RWPE1 (cell line): ENCODE results near the gene REV3L.
A peak's percentile ranks its signal among the peaks of the same experiment; 100 is the strongest.

ENCODE experiments used
- CTCF ChIA-PET: fragments of 350-600 bp; sonication (Branson Sonifier 250); formaldehyde crosslinking; extraction: SDS; loops from one replicate; lab custom pipeline; 2021; lab: Yijun Ruan, JAX
- POLR2A ChIA-PET: fragments of 400-600 bp; formaldehyde crosslinking; extraction: SDS; loops from one replicate; lab custom pipeline; 2020; ENCODE audit warnings: antibody characterized with exemption; ENCODE audit not compliant: low non-redundant PET; lab: Yijun Ruan, JAX
- DNase-seq: peaks from one replicate; pipeline ENCODE4 v3.0.0; 2012; ENCODE audit warnings: low spot score
- H3K27ac ChIP-seq: fragments of 450-650 bp; 2 replicates; pipeline ENCODE4 v1.5.1; 2017
- TF ChIP-seq, protein P1 (sequence below): fragments of 450-650 bp; conservative IDR thresholded peaks from 2 replicates; pipeline ENCODE4 v1.5.1; 2017; ENCODE audit warnings: low read depth, mild to moderate bottlenecking

The REV3L gene, protein sequence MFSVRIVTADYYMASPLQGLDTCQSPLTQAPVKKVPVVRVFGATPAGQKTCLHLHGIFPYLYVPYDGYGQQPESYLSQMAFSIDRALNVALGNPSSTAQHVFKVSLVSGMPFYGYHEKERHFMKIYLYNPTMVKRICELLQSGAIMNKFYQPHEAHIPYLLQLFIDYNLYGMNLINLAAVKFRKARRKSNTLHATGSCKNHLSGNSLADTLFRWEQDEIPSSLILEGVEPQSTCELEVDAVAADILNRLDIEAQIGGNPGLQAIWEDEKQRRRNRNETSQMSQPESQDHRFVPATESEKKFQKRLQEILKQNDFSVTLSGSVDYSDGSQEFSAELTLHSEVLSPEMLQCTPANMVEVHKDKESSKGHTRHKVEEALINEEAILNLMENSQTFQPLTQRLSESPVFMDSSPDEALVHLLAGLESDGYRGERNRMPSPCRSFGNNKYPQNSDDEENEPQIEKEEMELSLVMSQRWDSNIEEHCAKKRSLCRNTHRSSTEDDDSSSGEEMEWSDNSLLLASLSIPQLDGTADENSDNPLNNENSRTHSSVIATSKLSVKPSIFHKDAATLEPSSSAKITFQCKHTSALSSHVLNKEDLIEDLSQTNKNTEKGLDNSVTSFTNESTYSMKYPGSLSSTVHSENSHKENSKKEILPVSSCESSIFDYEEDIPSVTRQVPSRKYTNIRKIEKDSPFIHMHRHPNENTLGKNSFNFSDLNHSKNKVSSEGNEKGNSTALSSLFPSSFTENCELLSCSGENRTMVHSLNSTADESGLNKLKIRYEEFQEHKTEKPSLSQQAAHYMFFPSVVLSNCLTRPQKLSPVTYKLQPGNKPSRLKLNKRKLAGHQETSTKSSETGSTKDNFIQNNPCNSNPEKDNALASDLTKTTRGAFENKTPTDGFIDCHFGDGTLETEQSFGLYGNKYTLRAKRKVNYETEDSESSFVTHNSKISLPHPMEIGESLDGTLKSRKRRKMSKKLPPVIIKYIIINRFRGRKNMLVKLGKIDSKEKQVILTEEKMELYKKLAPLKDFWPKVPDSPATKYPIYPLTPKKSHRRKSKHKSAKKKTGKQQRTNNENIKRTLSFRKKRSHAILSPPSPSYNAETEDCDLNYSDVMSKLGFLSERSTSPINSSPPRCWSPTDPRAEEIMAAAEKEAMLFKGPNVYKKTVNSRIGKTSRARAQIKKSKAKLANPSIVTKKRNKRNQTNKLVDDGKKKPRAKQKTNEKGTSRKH (N-terminal part only)

DNA sequence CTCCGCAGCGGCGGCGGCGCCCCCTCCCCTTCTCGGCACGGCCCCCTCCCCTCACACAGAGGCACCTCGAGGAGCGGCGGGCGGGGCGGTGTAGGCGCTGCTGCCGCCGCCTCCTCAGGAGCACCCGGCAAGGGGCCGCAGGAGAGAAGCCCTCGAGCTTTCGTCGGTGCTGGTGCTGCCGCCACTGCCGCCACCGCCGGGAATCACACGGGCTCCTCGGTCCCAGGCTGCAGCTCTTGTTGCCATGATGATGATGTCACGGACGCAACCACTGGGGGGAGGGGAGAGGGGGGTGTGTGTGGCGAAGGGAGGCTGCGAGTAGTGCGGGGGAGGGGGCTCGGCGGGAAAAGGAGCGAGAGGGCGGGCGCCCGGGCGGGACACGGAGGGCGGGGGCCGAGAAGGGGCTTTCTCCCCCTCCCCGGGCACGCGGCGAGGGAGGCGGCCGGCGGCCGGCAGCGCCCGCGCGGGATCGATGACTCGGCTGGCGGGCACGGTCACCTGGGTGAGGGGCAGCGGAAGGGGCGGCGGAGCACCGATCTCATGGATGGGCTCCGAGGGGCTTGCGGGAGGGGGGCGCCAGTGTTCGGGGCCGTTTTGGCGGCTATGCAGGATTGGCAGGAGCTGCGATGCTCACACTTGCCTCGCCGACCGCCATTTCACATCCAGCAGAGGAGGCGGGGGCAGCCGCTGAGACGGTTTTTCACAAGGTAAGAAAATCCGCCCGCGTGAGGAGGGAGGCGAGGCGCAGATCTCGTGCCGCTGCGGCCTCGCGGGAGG lies at the start of gene REV3L:
REV3L (minus strand) TSS at position 260 of the 777 bp plus-strand sequence. CDS start 330 bp downstream, outside the sequence.
- CTCF ChIA-PET = no interaction called here
- TF ChIP-seq, protein P1, sequence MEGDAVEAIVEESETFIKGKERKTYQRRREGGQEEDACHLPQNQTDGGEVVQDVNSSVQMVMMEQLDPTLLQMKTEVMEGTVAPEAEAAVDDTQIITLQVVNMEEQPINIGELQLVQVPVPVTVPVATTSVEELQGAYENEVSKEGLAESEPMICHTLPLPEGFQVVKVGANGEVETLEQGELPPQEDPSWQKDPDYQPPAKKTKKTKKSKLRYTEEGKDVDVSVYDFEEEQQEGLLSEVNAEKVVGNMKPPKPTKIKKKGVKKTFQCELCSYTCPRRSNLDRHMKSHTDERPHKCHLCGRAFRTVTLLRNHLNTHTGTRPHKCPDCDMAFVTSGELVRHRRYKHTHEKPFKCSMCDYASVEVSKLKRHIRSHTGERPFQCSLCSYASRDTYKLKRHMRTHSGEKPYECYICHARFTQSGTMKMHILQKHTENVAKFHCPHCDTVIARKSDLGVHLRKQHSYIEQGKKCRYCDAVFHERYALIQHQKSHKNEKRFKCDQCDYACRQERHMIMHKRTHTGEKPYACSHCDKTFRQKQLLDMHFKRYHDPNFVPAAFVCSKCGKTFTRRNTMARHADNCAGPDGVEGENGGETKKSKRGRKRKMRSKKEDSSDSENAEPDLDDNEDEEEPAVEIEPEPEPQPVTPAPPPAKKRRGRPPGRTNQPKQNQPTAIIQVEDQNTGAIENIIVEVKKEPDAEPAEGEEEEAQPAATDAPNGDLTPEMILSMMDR = no peak
- peak within 1 kb of the TSS; percentile 99 for H3K27ac ChIP-seq
- POLR2A ChIA-PET = interaction anchor here (0.6 kb wide), 1 partner anchor 137 kb away, joined by 5 read pairs; no protein-coding TSS in a partner anchor
- DNase-seq = peak; percentile 78

DNA sequence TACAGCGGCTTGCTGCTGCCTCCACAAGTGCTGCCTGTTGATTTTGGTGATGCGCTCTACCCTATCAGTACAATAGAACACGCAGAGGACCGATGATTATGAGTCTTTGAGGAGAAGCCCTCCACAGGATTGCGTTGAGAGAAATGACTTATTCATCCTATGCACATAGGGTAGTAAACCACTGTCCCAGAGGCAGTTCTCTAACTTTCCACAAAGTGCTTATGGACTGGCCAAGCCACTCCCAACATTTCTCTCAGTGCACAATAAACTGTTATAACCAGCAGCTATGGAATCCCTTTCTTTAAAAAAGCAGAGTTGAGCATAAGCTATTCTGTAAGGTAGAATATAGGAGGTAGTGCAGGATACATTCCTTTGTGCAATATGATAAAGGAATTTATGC lies 48.2 kb upstream of the REV3L start:
- DNase-seq = no peak
- POLR2A ChIA-PET = no interaction called here
- CTCF ChIA-PET = no interaction called here
- TF ChIP-seq, protein P1 = no peak
- no peak overlapping the region for H3K27ac ChIP-seq

DNA sequence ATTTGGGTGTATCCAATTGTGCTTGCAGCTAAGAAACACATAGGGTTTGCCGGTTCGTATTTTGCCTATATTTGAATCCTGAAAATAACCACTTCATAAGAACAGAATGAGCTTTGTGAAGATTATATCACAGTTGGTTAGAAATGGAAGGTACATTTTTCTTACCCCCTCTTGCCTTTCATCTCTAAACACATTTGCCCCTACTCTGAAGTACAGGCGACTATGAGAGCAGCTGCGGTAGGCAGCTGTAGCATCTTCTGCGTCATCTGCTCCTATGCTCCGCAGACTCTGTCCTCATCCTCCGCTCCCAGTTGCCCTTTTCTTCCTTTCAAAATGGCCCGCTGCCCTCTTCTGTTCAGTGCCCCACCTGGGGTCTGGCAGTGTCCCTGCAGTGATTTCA lies 47.6 kb upstream of the REV3L start:
- TF ChIP-seq, protein P1 = no peak
- POLR2A ChIA-PET = no interaction called here
- H3K27ac ChIP-seq = no peak overlapping the region
- CTCF ChIA-PET = no interaction called here
- no peak for DNase-seq

DNA sequence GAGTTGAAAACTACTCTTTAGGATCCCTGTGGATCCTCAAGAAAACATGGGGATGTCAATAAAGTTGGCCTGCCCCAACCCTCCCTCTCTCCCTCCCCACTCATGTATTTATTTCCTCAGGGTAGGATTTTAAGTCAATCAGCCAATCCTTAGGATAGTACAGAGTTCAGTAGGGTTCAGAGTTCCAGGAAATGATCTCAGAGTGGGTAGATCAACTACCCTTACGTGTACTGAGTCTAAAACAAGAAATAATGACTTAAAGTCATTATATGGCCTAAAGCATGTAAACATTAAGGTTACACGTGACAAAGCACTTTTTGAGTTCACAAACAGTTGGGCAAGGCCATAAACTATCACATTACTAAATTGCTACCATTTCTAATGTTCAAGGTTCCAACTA lies 47.2 kb upstream of the REV3L start:
- ChIA-PET POLR2A (no interaction called here), CTCF (no interaction called here)
- DNase-seq = no peak
- H3K27ac ChIP-seq = no peak overlapping the region
- TF ChIP-seq, protein P1 = no peak

DNA sequence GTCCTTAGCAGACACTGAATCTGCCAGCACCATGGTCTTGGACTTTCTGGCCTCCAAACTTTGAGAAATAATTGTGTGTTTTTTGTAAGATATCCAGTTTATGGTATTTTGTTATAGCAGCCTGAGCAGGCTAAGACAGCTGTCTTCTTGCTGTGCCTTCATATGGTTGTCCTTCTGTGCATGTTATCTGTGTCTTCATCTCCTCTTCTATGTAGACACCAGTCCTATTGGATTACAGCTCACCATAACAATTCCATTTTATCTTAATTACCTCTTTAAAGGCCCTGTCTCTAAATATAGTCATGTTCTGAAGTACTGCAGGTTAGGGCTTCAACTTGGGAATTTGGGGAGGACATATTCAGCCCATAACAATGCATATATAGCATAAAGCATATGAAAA lies 44.3 kb upstream of the REV3L start:
- TF ChIP-seq, protein P1 = no peak
- no peak for DNase-seq
- ChIA-PET POLR2A (interaction anchor here (0.6 kb wide), 1 partner anchor 43 kb away, joined by 5 read pairs; no protein-coding TSS in a partner anchor), CTCF (no interaction called here)
- H3K27ac ChIP-seq = no peak overlapping the region
